Omental fat pad (tissue), 4 donors: Measurements from ENCODE around the gene RAET1E. TPM values are rescaled to one million over a fixed set of nuclear protein-coding genes. Genes with fewer than 3 reads are reported as not detected.
"Not testable (repeated sequence)": the region's sequence is repeated elsewhere in the genome, so short reads cannot be mapped to it uniquely, and the experiment has no call there.

Source experiments
- ATAC-seq: fragments of 150-250 bp; one replicate; pipeline ENCODE4 v1.9.1; 2016; ENCODE audit warnings: mild to moderate bottlenecking, moderate library complexity; ENCODE audit not compliant: low FRiP score
- DNase-seq: peaks from one replicate; pipeline ENCODE4 v3.0.0-alpha.2; 2019; ENCODE audit warnings: low spot score
- CTCF ChIP-seq, 3 donors: fragments of 450-650 bp; IDR thresholded peaks; one replicate each; pipeline ENCODE4 v1.5.1; 2016 to 2017; ENCODE audit warnings: antibody characterized with exemption in 3 of 3, mild to moderate bottlenecking in 3 of 3, moderate library complexity in 2 of 3
- total RNA-seq, 4 donors: library from RNA; depleted of rRNA; stranded (reverse); fragments of >200 nt; gene quantifications; one replicate each; pipeline ENCODE4 v1.1.0, GENCODE V29; 2016

Gene RAET1E
- total RNA-seq, 4 donors from 2014 or later: 1.4 to 17.5 (median 2.7) TPM

GRCh38 chr6:149934249-149935156, 36.6 kb upstream of the RAET1E start:
- peak in 1 of 3 donors; percentile 35 for TF ChIP-seq CTCF (IDR thresholded peaks at IDR 0.05)
- peak; percentile 89 for DNase-seq

GRCh38 chr6:149933461-149933860, 35.5 kb upstream of the RAET1E start:
- ATAC-seq (no peak), DNase-seq (no peak)
- no peak for TF ChIP-seq CTCF (IDR thresholded peaks at IDR 0.05)

More at GRCh38 chr6:149934249-149935156, 36.6 kb upstream of the RAET1E start:
- ATAC-seq: no peak

GRCh38 chr6:149933036-149933435, 35.1 kb upstream of the RAET1E start:
- no peak for DNase-seq
- TF ChIP-seq CTCF (IDR thresholded peaks at IDR 0.05): no peak
- no peak for ATAC-seq

- DNase-seq (no peak), ATAC-seq (no peak)
- TF ChIP-seq CTCF (IDR thresholded peaks at IDR 0.05): no peak
These were observed 33.6 kb upstream of the RAET1E start for GRCh38 chr6:149931501-149931900.

GRCh38 chr6:149929422-149929821, 31.5 kb upstream of the RAET1E start:
- DNase-seq (no peak), ATAC-seq (no peak)
- no peak for TF ChIP-seq CTCF (IDR thresholded peaks at IDR 0.05)

GRCh38 chr6:149927025-149927424, 29.1 kb upstream of the RAET1E start:
- ATAC-seq, DNase-seq: not testable (repeated sequence)

- peak; percentile 90 for ATAC-seq
- peak in 2 of 3 donors; percentile 75 to 95 for TF ChIP-seq CTCF (IDR thresholded peaks at IDR 0.05)
- peak; percentile 92 for DNase-seq
These were observed 28.3 kb upstream of the RAET1E start for GRCh38 chr6:149925974-149926777.
